Spleen (tissue), 11 donors: Measurements from ENCODE around the gene WDR59. TPM values are rescaled to one million over a fixed set of nuclear protein-coding genes. Genes with fewer than 3 reads are reported as not detected.
A peak's percentile ranks its signal among the peaks of the same experiment; 100 is the strongest.
"Not testable (repeated sequence)": the region's sequence is repeated elsewhere in the genome, so short reads cannot be mapped to it uniquely, and the experiment has no call there.

Source experiments
- DNase-seq: peaks from one replicate; pipeline ENCODE4 v3.0.0-alpha.2; 2020
- H3K27ac ChIP-seq, 8 donors: fragments of 200-600 bp; sonication (generic) in 7 of 8; 1 replicate in 4 of 8; 2 replicates in 4 of 8; pipeline versions ENCODE4 v1.5.0 to v1.8.0; 2016 to 2021; ENCODE audit warnings: inconsistent platforms in 4 of 8, mild to moderate bottlenecking in 4 of 8, moderate library complexity in 1 of 8
- H3K27me3 ChIP-seq, 7 donors: fragments of 200-600 bp; sonication (generic) in 6 of 7; replicated peaks in 1 of 7; 1 replicate in 4 of 7; 2 replicates in 3 of 7; pipeline versions ENCODE4 v1.5.0 to v1.8.0; 2016 to 2021; ENCODE audit warnings: inconsistent platforms in 3 of 7, mild to moderate bottlenecking in 1 of 7
- H3K36me3 ChIP-seq, 6 donors: fragments of 200-600 bp; sonication (generic) in 5 of 6; 1 replicate in 4 of 6; 2 replicates in 2 of 6; pipeline versions ENCODE4 v1.5.0 to v1.8.0; 2016 to 2021; ENCODE audit warnings: inconsistent platforms in 2 of 6
- H3K4me1 ChIP-seq, 6 donors: fragments of 200-600 bp; sonication (generic) in 5 of 6; 1 replicate in 3 of 6; 2 replicates in 3 of 6; pipeline versions ENCODE4 v1.5.0 to v1.8.0; 2016 to 2021; ENCODE audit warnings: inconsistent platforms in 3 of 6
- H3K4me3 ChIP-seq, 8 donors: fragments of 200-600 bp; sonication (generic) in 7 of 8; 1 replicate in 4 of 8; 2 replicates in 4 of 8; pipeline versions ENCODE4 v1.5.0 to v1.8.0; 2016 to 2021; ENCODE audit warnings: inconsistent platforms in 4 of 8, mild to moderate bottlenecking in 4 of 8, moderate library complexity in 2 of 8
- H3K9me3 ChIP-seq, 8 donors: fragments of 200-600 bp; sonication (generic) in 7 of 8; 1 replicate in 4 of 8; 2 replicates in 4 of 8; pipeline versions ENCODE4 v1.5.0 to v1.8.0; 2016 to 2021; ENCODE audit warnings: inconsistent platforms in 4 of 8
- CTCF ChIP-seq, 11 experiments: fragments of 200-600 bp in 7 of 11; fragments of 450-650 bp in 4 of 11; sonication (generic) in 4 of 11; IDR thresholded peaks in 8 of 11; conservative IDR thresholded peaks in 3 of 11; 1 replicate in 7 of 11; 2 replicates in 4 of 11; pipeline versions ENCODE4 v1.4.0 to v1.8.0; 2016 to 2021; ENCODE audit warnings: antibody characterized with exemption in 11 of 11, inconsistent platforms in 4 of 11, mild to moderate bottlenecking in 1 of 11
- POLR2A ChIP-seq, 3 donors: fragments of 450-650 bp; IDR thresholded peaks; one replicate each; pipeline ENCODE4 v1.5.1; 2017; ENCODE audit warnings: antibody characterized with exemption in 3 of 3, mild to moderate bottlenecking in 1 of 3
- POLR2AphosphoS5 ChIP-seq, 3 donors: sonication (generic); formaldehyde crosslinking; IDR thresholded peaks; one replicate each; pipeline ENCODE4 v1.5.1; 2017; ENCODE audit warnings: antibody characterized with exemption in 3 of 3
- WGBS, 5 donors: extraction: QIAGEN DNeasy Blood & Tissue Kit in 3 of 5; methylation state at CpG; one replicate each; pipeline versions ENCODE4 v1.1.5 to v1.1.7; 2013 to 2018; 5-methylcytosine and 5-hydroxymethylcytosine counted together
- intact Hi-C: fragments of 100-400 bp; cut with DNase I; formaldehyde crosslinking; loops from one replicate; pipeline ENCODE4 v1.15.0; 2023; ENCODE audit warnings: low total_unique reads
- polyA plus RNA-seq, 3 donors: library from polyadenylated mRNA; stranded (reverse); fragments of 200-250 nt; gene quantifications; one replicate each; pipeline ENCODE4 v1.2.1, GENCODE V29; 2013
- total RNA-seq, 7 donors: library from RNA; depleted of rRNA in 3 of 7; stranded (reverse); fragments of >200 nt in 3 of 7; fragmentation: NEBNext Ultra II Directional in 4 of 7; extraction: Animal tissue kit (Norgen Biotek cat#: 25700) in 4 of 7; gene quantifications; one replicate each; pipeline versions ENCODE4 v1.1.0 to v1.2.1, GENCODE V29; 2016 to 2021
- donor health status: healthy with polysubstance abuse.
- donor health status: DM: no; HTN: no; CAD: no; lungs with moderate emphysema.
- donor health status: DM: no; HTN: no; CAD: no.
- donor health status: Bipolar disorder and iron deficiency.
- donor health status: healthy.
- donor health status: DM: no; HTN: no; CAD: no.
- donor health status: DM: yes; HTN: yes; CAD: no.

WDR59 gene
- total and polyA plus RNA-seq, 10 donors: 18.1 to 76.7 (median 46.4) TPM

GRCh38 chr16:74991268-74991592 is 6.3 kb upstream of the WDR59 start:
- 77 to 90% (median 83%) methylated on average over 5 of the region's 5 CpGs for WGBS, 5 donors
- H3K4me1 ChIP-seq: no peaks in the 10 kb centered on the region
- TF ChIP-seq POLR2A (IDR thresholded peaks at IDR 0.05): no peak
- no peak for TF ChIP-seq POLR2AphosphoS5 (IDR thresholded peaks at IDR 0.05)
- TF ChIP-seq CTCF (IDR thresholded peaks at IDR 0.05 in 8 of 11, conservative IDR thresholded peaks at IDR 0.05 in 3 of 11): no peak
- H3K36me3 ChIP-seq: no peaks in the 10 kb centered on the region
- no peaks in the 10 kb centered on the region for H3K9me3 ChIP-seq
- intact Hi-C loops: no loop called here
- H3K27ac ChIP-seq: no peak overlapping the region
- no peak overlapping the region for H3K4me3 ChIP-seq
- DNase-seq: no peak
- peaks cover 0 to 15% (median 0%) of the 10 kb centered on the region in 7 donors for H3K27me3 ChIP-seq

GRCh38 chr16:74990832-74991231 is 5.9 kb upstream of the WDR59 start:
- TF ChIP-seq CTCF (IDR thresholded peaks at IDR 0.05 in 8 of 11, conservative IDR thresholded peaks at IDR 0.05 in 3 of 11) (no peak), POLR2A (IDR thresholded peaks at IDR 0.05) (no peak), POLR2AphosphoS5 (IDR thresholded peaks at IDR 0.05) (no peak)
- Histone ChIP-seq H3K27ac (no peak overlapping the region), H3K4me1 (no peaks in the 10 kb centered on the region), H3K36me3 (no peaks in the 10 kb centered on the region), H3K4me3 (no peak overlapping the region), H3K27me3 (peaks cover 0 to 11% (median 0%) of the 10 kb centered on the region in 7 donors), H3K9me3 (no peaks in the 10 kb centered on the region)
- intact Hi-C loops: no loop called here
- WGBS, 5 donors: 94 to 97% (median 95%) methylated on average over 10 of the region's 10 CpGs
- DNase-seq: no peak

- H3K27me3 ChIP-seq, DNase-seq, H3K4me3 ChIP-seq, intact Hi-C loops, H3K4me1 ChIP-seq, H3K27ac ChIP-seq, H3K36me3 ChIP-seq, H3K9me3 ChIP-seq: not testable (repeated sequence)
- WGBS, 5 donors: 84 to 92% (median 87%) methylated on average over 3 of the region's 3 CpGs
These were observed 4.9 kb upstream of the WDR59 start for GRCh38 chr16:74989864-74990263.

GRCh38 chr16:74987027-74987681 is 2.2 kb upstream of the WDR59 start:
- TF ChIP-seq CTCF (IDR thresholded peaks at IDR 0.05 in 8 of 11, conservative IDR thresholded peaks at IDR 0.05 in 3 of 11) (no peak), POLR2A (IDR thresholded peaks at IDR 0.05) (no peak), POLR2AphosphoS5 (IDR thresholded peaks at IDR 0.05) (no peak)
- 72 to 94% (median 79%) methylated on average over 8 of the region's 8 CpGs for WGBS, 5 donors
- Histone ChIP-seq H3K4me1 (peaks cover 3 to 31% (median 20%) of the 10 kb centered on the region in 6 donors), H3K9me3 (no peaks in the 10 kb centered on the region), H3K4me3 (no peak overlapping the region), H3K27ac (no peak overlapping the region), H3K36me3 (no peaks in the 10 kb centered on the region), H3K27me3 (no peaks in the 10 kb centered on the region)
- DNase-seq: no peak
- intact Hi-C loops: no loop called here

- no peak for DNase-seq
- no peaks in the 10 kb centered on the region for H3K9me3 ChIP-seq
- H3K27ac ChIP-seq: peak overlapping the region in 5 of 8 donors; percentile 74 to 90 (median 82)
- TF ChIP-seq CTCF (IDR thresholded peaks at IDR 0.05 in 8 of 11, conservative IDR thresholded peaks at IDR 0.05 in 3 of 11) (no peak), POLR2AphosphoS5 (IDR thresholded peaks at IDR 0.05) (no peak), POLR2A (IDR thresholded peaks at IDR 0.05) (no peak)
- no peaks in the 10 kb centered on the region for H3K27me3 ChIP-seq
- no peaks in the 10 kb centered on the region for H3K36me3 ChIP-seq
- peak overlapping the region; percentile 79 to 99 (median 97) for H3K4me3 ChIP-seq
- 28 to 37% (median 29%) methylated on average over 12 to 13 of the region's 13 CpGs for WGBS, 5 donors
- H3K4me1 ChIP-seq: peaks cover 3 to 35% (median 20%) of the 10 kb centered on the region in 6 donors
- intact Hi-C loops: no loop called here
These were observed 762 bp downstream of the WDR59 start for GRCh38 chr16:74984194-74984528.
